ELF-1 (cell line): ENCODE data around the gene SPN.
"Not testable (repeated sequence)": the region's sequence is repeated elsewhere in the genome, so short reads cannot be mapped to it uniquely, and the experiment has no call there.

Source experiments
- DNase-seq: peaks from one replicate; pipeline ENCODE4 v3.0.0-alpha.2; 2016; ENCODE audit warnings: low read depth, low spot score

Gene SPN

GRCh38 chr16:29646947-29647346 lies 16.1 kb upstream of the SPN start:
- no peak for DNase-seq

- DNase-seq = peak; percentile 28
Observed at GRCh38 chr16:29649588-29650494, 13.2 kb upstream of the SPN start.

- DNase-seq = no peak
Observed at GRCh38 chr16:29650771-29651170, 12.3 kb upstream of the SPN start.

GRCh38 chr16:29651774-29652349 lies 11.2 kb upstream of the SPN start:
- DNase-seq = no peak

GRCh38 chr16:29653471-29653870 lies 9.6 kb upstream of the SPN start:
- peak; percentile 16 for DNase-seq

GRCh38 chr16:29653890-29654289 lies 9.2 kb upstream of the SPN start:
- not testable (repeated sequence) for DNase-seq

GRCh38 chr16:29656688-29657523 lies 6.1 kb upstream of the SPN start:
- DNase-seq = peak; percentile 59

GRCh38 chr16:29658705-29659104 lies 4.3 kb upstream of the SPN start:
- no peak for DNase-seq

GRCh38 chr16:29662000-29662728 lies 883 bp upstream of the SPN start:
- DNase-seq = no peak

GRCh38 chr16:29662729-29663015 lies 375 bp upstream of the SPN start:
- DNase-seq = no peak

- DNase-seq = no peak
Observed at GRCh38 chr16:29663807-29664090, 702 bp downstream of the SPN start.

GRCh38 chr16:29664091-29664921 lies 1.3 kb downstream of the SPN start:
- no peak for DNase-seq

- no peak for DNase-seq
Observed at GRCh38 chr16:29665294-29666077, 2.4 kb downstream of the SPN start.

- DNase-seq = not testable (repeated sequence)
Observed at GRCh38 chr16:29667322-29667610, 4.2 kb downstream of the SPN start.

- DNase-seq = no peak
Observed at GRCh38 chr16:29667755-29668154, 4.7 kb downstream of the SPN start.

GRCh38 chr16:29668267-29668666 lies 5.2 kb downstream of the SPN start:
- DNase-seq = no peak

GRCh38 chr16:29673501-29673900 lies 10.5 kb downstream of the SPN start:
- DNase-seq = no peak

- DNase-seq = no peak
Observed at GRCh38 chr16:29674188-29674587, 11.1 kb downstream of the SPN start.

- peak; percentile 75 for DNase-seq
Observed at GRCh38 chr16:29675811-29676643, 13.0 kb downstream of the SPN start.
